ENCODE results near the gene PRDM11.

PRDM11 gene

GRCh38 chr11:45142241-45143055 is 4.0 kb upstream of the PRDM11 start:
- DNase-seq = no peak

GRCh38 chr11:45143494-45143893 is 2.9 kb upstream of the PRDM11 start:
- DNase-seq = no peak

GRCh38 chr11:45144126-45145082 is 2.0 kb upstream of the PRDM11 start:
- DNase-seq = no peak

GRCh38 chr11:45145083-45145378 is 1.4 kb upstream of the PRDM11 start:
- no peak for DNase-seq

GRCh38 chr11:45145379-45146071 is 914 bp upstream of the PRDM11 start:
- no peak for DNase-seq

GRCh38 chr11:45147017-45147728 is 734 bp downstream of the PRDM11 start:
- peak; percentile 91 to 96 for DNase-seq

GRCh38 chr11:45147891-45148675 is 1.6 kb downstream of the PRDM11 start:
- DNase-seq = no peak

- DNase-seq = no peak
These were observed 3.1 kb downstream of the PRDM11 start for GRCh38 chr11:45149483-45150056.

GRCh38 chr11:45150301-45150700 is 3.9 kb downstream of the PRDM11 start:
- DNase-seq = no peak

- DNase-seq = no peak
These were observed 4.5 kb downstream of the PRDM11 start for GRCh38 chr11:45150943-45151342.

GRCh38 chr11:45151362-45151982 is 5.0 kb downstream of the PRDM11 start:
- no peak for DNase-seq

- no peak for DNase-seq
These were observed 6.5 kb downstream of the PRDM11 start for GRCh38 chr11:45152740-45153595.

GRCh38 chr11:45154276-45154675 is 7.8 kb downstream of the PRDM11 start:
- DNase-seq = no peak

- no peak for DNase-seq
These were observed 8.7 kb downstream of the PRDM11 start for GRCh38 chr11:45155058-45155551.

GRCh38 chr11:45155627-45156180 is 9.3 kb downstream of the PRDM11 start:
- DNase-seq = no peak

- DNase-seq = no peak
These were observed 9.8 kb downstream of the PRDM11 start for GRCh38 chr11:45156201-45156600.

GRCh38 chr11:45156741-45157140 is 10.3 kb downstream of the PRDM11 start:
- DNase-seq = no peak

- DNase-seq = no peak
These were observed 11.1 kb downstream of the PRDM11 start for GRCh38 chr11:45157247-45158209.
